GM12873 (cell line): ENCODE results near the gene HACL1.

Experiments used
- TF ChIP-seq, protein P1 (sequence below): IDR thresholded peaks from 2 replicates; pipeline ENCODE4 v1.5.1; 2012; ENCODE audit warnings: low read depth, mild to moderate bottlenecking, moderate library complexity, low read length, control low read depth; ENCODE audit not compliant: insufficient read depth; ENCODE audit errors: missing control alignments

HACL1 gene

DNA sequence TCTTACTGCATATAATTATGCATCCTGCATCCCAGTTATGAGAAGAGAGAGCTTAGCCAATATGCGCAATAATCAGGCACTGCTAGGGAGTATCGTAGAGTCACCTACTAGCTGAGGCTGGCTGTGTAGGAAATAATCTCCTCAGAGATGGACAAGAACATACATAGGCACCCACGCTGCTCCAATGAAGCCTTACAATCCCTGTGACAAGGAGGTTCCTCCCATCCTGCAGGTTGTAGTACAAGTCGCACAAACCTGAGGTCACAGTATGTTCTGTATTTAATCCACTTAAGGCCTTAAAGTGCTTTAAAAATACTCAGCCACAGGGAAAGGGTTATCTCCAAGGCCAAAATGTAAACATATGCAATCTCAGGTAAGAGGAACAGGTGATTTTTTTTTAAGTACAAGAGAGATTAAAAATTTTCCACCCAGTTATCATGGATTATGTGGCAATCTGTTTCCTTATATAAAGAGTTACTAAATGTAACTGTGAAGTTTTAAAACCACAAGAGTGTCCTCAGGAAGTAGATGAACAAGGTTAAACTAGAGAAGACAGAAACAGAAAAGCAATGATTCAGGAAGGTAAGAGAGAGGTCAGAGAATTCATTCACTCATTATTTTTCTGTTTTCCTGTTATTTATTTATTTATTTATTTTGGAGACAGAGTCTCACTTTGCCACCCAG, 72.4 kb downstream of the HACL1 start:
- TF ChIP-seq, protein P1, sequence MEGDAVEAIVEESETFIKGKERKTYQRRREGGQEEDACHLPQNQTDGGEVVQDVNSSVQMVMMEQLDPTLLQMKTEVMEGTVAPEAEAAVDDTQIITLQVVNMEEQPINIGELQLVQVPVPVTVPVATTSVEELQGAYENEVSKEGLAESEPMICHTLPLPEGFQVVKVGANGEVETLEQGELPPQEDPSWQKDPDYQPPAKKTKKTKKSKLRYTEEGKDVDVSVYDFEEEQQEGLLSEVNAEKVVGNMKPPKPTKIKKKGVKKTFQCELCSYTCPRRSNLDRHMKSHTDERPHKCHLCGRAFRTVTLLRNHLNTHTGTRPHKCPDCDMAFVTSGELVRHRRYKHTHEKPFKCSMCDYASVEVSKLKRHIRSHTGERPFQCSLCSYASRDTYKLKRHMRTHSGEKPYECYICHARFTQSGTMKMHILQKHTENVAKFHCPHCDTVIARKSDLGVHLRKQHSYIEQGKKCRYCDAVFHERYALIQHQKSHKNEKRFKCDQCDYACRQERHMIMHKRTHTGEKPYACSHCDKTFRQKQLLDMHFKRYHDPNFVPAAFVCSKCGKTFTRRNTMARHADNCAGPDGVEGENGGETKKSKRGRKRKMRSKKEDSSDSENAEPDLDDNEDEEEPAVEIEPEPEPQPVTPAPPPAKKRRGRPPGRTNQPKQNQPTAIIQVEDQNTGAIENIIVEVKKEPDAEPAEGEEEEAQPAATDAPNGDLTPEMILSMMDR: no peak

DNA sequence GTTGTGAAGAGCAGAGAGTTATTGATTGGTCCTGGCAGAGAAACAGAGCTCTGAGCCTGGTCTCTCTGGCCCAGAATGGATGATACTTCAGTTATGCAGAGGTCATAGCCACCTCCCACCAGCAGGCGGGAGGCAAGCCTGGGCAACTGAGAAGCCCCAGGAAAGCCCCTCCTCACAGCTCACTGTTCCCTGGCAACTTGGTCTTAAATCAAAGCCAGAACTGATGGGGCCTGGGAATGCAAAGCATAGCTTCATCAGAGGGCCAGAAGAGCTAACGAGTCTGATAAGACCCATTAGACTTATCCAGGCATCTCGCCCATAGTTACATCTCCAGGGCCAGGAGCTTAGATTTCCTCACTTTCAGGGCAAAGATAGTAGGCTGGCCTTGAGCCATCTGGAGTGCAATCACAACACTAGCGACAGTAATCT, 74.3 kb downstream of the HACL1 start:
- TF ChIP-seq, protein P1: peak; percentile 56

DNA sequence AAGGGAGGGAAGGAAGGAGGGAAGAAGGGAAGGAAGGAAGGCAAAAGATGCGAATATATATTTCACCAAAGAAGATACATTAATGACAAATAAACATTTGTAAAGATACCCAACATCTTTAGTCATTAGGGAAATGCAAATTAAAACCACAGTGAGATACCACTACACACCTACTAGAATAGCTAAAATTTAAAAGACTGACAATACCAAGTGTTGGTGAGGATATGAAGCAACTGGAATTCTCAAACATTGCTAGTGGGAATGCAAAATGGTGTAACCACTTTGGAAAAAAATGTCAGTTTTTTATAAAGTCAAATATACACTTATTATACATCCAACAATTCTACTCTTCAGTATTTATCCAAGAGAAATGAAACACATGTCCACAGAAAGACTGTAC, 75.6 kb downstream of the HACL1 start:
- TF ChIP-seq, protein P1: no peak

DNA sequence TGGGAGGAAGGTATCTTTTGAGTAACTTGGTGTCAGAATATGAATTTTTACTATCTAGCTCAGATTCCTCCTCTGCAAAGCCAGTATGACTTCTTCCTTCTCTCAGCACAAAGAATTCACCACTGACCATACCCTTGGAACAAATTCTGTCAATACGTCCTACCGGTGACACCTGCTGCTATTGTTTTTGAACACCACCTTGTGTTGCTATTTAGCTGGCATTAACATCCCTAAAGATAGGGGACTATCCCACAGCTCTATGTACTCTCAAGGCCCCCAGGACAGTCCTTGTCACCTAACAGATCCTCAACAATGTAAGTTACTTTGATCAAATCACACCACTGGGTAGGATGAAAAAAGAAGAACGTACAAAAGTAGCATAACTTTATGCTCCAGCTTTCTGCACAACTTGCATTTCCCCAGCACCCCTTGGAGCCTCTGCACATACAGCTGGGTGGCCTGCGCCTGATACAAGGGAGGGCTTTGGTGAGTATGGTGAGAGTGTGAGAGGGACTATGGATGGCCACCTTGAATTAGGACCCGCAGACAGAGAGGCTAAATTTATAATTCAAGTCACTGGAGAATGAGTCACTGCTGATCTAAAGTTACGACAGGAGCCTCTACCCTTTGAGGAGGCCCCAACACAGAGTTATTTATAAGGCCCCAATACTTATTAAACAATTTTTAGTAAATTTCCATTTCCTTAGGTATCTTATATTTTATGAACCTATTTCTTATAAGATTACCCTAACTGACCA, 77.5 kb downstream of the HACL1 start:
- TF ChIP-seq, protein P1: no peak

DNA sequence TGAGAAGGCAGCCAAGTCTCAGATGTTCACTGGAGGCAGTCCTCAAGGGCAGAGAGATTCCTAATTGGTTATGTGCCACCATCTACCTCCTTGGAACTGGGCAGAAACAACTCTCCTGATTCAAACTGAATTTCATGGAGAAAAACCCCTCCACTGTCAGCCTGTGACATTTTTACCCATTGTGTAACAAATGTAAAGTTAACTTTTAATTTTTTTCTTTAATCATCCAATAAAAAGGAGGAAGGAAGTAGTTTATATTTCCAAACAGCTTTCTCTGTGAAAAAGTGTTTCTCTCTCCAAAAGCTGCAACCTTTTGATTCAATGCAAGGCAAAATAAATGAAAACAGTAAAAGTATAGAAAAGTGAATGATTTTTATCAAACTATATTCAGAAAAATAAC, 79.4 kb downstream of the HACL1 start:
- TF ChIP-seq, protein P1: no peak

DNA sequence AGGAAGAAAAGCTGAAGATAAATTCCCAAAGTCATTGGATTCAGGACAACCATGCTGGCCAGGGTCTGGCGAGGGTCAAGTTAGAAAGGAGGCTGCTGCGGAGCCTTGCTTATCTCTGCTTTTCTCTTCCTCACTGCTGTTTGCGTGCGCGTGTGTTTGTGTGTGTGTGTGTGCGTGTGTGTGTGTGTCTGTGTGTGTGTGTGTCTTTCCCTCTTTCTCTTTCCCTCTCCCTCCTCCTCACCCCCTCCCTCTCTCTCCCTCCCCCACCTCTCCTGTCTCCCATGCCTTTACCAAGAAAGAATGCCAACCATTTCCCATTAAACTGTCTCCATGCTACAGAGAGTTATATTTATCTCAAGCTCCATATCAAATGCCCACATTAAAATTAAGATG, 79.8 kb downstream of the HACL1 start, which contains the start of gene COLQ:
Gene COLQ (minus strand): TSS at position 134 of the 393 bp plus-strand sequence. CDS start 81 bp downstream, at position 53.
- TF ChIP-seq, protein P1: no peak

DNA sequence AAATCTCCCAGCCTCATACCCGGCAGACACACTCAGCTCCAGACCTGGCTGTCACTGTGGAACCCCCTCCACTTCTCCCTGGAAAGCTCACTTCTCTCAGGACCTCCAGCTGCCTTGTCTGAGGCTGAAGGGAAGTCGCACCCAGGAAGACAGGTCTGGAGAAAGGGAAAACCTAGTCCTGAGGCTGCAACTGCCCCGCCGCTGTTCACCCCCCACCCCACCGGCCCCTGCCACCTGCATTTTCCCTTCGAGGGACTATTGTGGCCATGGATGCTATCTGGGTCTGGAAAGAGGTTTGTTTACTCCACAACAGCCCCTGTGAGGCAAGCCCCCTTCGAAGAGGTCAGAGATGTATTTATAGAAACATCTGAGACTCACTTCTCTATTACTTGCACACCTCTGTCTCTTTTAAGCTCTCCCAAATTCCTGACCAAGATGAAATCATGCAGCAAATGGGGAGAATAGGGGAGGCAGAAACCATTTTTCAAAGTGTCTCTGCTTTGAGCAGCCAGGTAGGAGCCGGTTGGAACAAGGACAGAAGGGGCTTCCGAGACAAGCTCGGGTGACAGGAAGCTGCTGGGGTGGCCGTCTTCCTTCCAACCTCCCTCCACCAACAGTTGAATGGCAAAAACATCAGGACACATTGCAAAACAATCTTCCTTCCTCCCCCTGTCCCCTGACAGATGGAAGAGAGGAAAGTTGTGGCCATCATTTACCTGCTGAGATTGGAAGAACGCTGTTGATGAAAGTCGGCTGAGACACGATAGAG, 80.4 kb downstream of the HACL1 start:
- TF ChIP-seq, protein P1: no peak
